HAP-1 (cell line): ENCODE measurements around the gene PILRA.
A peak's percentile ranks its signal among the peaks of the same experiment; 100 is the strongest.

Experiments used
- DNase-seq, 2 experiments: peaks; one replicate each; pipeline ENCODE4 v3.0.0-alpha.2; 2016 to 2020; ENCODE audit warnings: low spot score in 2 of 2
- H3K27me3 ChIP-seq: fragments of 250-450 bp; sonication (Bioruptor Pico); 2 replicates; pipeline ENCODE4 v1.5.1; 2020; ENCODE audit warnings: low read depth, mild to moderate bottlenecking, moderate library complexity
- H3K36me3 ChIP-seq: fragments of 250-450 bp; sonication (Bioruptor Pico); replicated peaks from 2 replicates; pipeline ENCODE4 v1.5.1; 2020; ENCODE audit warnings: mild to moderate bottlenecking
- H3K4me1 ChIP-seq: fragments of 250-450 bp; sonication (Bioruptor Pico); 2 replicates; pipeline ENCODE4 v1.5.1; 2020; ENCODE audit warnings: mild to moderate bottlenecking
- H3K4me3 ChIP-seq: fragments of 250-450 bp; sonication (Bioruptor Pico); 2 replicates; pipeline ENCODE4 v1.5.1; 2020; ENCODE audit warnings: mild to moderate bottlenecking, moderate library complexity
- H3K9me3 ChIP-seq: fragments of 250-450 bp; sonication (Bioruptor Pico); 2 replicates; pipeline ENCODE4 v1.5.1; 2020; ENCODE audit warnings: mild to moderate bottlenecking, moderate library complexity
- in situ Hi-C: fragments of 300-500 bp; cut with MboI; formaldehyde crosslinking; loops from 3 replicates; pipeline ENCODE4 v1.14.3; 2020; ENCODE audit warnings: low sequenced_read_pairs, inconsistent platforms, mixed read lengths

The PILRA gene

DNA sequence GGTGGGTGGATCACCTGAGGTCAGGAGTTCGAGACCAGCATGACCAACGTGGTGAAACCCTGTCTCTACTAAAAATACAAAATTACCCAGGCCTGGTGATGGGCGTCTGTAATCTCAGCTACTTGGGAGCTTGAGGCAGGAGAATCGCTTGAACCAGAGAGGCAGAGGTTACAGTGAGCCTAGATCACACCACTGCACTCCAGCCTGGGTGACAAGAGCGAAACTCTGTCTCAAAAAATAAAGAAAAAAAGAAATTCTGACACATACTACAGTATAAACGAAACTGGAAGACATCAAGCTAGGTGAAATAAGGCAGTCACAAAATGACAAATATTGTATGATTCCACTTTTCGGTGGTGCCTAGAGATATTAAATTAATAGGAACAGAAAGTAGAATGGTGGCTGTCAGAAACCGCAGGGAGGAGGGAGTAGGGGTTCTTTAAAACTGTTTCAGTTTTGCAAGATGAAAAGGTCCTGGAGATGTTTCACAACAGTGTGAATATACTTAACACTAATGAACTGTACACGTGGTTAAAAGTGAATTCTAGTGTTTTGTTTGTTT is 23.2 kb downstream of the PILRA start:
- no peak overlapping the region for H3K4me3 ChIP-seq
- no peaks in the 10 kb centered on the region for H3K36me3 ChIP-seq
- H3K4me1 ChIP-seq = no peaks in the 10 kb centered on the region
- H3K27me3 ChIP-seq = no peaks in the 10 kb centered on the region
- no peaks in the 10 kb centered on the region for H3K9me3 ChIP-seq
- in situ Hi-C loops = no loop called here
- no peak for DNase-seq

DNA sequence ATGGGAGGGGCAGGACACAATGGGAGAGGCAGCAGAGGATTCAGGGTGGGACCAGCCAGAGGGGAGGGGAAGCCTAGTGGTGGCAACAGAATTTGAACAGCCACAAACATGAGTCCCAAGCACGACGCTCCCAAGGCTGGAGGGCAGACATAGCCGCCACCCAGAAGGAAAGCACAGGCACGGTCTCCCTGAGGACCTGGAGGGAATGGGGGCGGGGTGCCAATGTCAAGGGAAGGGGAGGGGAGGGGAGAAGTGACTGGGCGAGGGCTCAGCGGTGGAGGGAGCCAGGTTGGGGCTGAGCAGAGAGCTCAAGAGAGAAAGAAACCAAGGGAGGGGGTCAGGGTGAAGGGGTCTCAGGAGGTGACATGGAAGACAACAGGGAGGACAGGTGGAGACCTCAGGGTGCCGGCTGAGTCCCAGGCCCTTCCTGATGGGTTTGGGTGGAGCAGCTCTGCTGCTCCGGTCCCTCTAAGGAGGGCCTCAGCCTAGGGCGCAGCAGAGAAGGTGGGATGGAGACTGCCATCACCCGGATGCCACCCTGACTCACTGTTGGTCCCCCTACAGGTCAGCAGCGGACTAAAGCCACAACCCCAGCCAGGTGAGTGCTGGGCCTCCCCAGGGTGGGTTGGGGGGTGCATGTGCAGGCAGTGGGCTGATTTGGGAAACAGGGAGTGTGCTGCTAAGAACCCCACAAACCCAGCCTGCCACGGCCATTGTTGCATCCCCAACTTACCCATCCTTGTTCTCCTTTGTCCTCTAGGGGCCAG is 24.2 kb downstream of the PILRA start:
- DNase-seq = peak in 1 of 2 experiments; percentile 18
- H3K27me3 ChIP-seq = no peaks in the 10 kb centered on the region
- H3K4me1 ChIP-seq = no peaks in the 10 kb centered on the region
- no peaks in the 10 kb centered on the region for H3K9me3 ChIP-seq
- in situ Hi-C loops = no loop called here
- H3K4me3 ChIP-seq = no peak overlapping the region
- H3K36me3 ChIP-seq = no peaks in the 10 kb centered on the region

DNA sequence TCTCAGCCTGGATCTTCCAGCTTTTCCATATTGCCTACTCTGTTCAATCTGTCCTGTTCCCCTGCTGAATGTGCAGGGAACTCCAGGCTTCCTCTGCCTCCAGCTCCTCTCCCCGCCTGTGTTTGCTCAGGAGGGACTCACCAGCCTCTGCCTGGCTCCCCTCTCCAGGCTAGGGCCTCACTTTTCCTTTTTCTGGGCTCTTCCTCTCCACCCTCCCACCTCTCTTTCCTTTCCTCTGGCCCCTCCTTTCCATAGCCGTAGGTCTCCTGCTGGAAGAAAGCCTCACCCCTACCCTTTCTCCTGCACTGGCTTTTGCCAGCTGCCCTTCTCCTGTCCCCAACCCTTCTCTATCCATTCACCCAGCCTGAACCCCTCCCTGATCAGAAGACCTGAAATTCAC is 25.0 kb downstream of the PILRA start:
- Histone ChIP-seq H3K4me3 (no peak overlapping the region), H3K27me3 (no peaks in the 10 kb centered on the region), H3K4me1 (no peaks in the 10 kb centered on the region), H3K9me3 (no peaks in the 10 kb centered on the region), H3K36me3 (no peaks in the 10 kb centered on the region)
- DNase-seq = no peak
- in situ Hi-C loops = no loop called here

DNA sequence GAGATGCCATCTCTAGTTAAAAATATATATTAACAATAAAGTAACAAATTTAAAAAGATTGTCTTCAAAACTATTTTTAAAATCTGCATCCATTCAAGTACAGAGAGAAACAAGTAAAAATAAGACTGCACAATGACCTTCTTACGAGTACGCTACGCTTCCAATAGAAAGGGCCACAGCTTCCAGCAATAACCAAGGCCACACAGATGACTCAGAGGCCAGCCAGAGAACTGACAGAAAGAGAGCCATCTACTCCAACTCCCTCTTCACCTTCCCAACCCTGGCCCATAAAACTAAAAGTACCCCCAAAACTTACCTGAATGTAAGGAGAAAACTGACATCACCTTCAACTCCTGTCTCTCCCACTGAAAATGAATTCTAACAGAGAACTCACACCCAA is 26.8 kb downstream of the PILRA start:
- H3K27me3 ChIP-seq = peaks cover 4% of the 10 kb centered on the region; the same call in 1 of the 2 replicates
- DNase-seq = no peak
- no peaks in the 10 kb centered on the region for H3K36me3 ChIP-seq
- H3K4me3 ChIP-seq = no peak overlapping the region
- in situ Hi-C loops = no loop called here
- no peaks in the 10 kb centered on the region for H3K9me3 ChIP-seq
- H3K4me1 ChIP-seq = no peaks in the 10 kb centered on the region

DNA sequence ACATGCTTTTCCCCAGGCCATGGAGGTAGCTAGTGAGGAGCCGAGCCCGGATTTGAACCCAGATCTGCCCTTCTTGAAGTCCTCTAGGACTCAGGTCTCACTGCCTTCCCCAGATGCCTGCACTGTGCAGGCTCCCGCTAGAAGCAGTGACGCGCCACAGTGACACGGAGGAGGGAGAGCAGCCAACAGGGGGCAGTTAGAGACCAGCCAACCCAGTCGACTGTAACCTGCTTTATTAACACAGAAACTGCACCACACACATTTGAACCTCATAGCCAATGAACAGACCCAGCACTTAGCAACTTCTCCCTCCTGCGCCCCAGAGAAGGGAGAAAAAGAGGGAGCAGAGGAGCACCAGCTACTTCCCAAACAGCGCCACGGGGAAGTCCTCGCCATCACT is 27.4 kb downstream of the PILRA start:
- Histone ChIP-seq H3K4me3 (no peak overlapping the region), H3K4me1 (no peaks in the 10 kb centered on the region), H3K36me3 (no peaks in the 10 kb centered on the region), H3K9me3 (no peaks in the 10 kb centered on the region), H3K27me3 (peaks cover 4% of the 10 kb centered on the region; the same call in 1 of the 2 replicates)
- peak in 1 of 2 experiments; percentile 50 for DNase-seq
- in situ Hi-C loops = no loop called here

DNA sequence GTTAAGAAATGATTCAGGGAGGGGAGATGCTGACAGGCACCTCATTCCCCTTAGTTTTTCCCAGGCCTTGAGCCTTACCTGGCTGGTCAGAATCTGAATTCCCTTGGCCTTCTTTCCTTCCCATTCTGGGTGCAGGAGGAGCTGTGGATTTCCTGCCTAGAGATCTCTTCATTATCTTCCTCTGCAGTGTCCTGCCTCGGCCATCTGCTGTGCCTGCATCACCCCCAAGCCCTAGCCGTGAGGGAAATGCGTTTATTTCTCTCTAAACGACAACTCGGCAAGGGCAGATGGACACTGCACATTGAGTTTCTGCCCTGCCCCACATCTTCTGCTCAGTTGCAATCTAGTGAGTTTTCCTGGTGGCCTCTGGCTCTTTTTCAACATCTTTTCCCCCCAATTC is 28.5 kb downstream of the PILRA start:
- Histone ChIP-seq H3K9me3 (no peaks in the 10 kb centered on the region), H3K36me3 (no peaks in the 10 kb centered on the region), H3K4me1 (no peaks in the 10 kb centered on the region), H3K4me3 (no peak overlapping the region), H3K27me3 (peaks cover 13% of the 10 kb centered on the region; the same call in 1 of the 2 replicates)
- in situ Hi-C loops = no loop called here
- no peak for DNase-seq

DNA sequence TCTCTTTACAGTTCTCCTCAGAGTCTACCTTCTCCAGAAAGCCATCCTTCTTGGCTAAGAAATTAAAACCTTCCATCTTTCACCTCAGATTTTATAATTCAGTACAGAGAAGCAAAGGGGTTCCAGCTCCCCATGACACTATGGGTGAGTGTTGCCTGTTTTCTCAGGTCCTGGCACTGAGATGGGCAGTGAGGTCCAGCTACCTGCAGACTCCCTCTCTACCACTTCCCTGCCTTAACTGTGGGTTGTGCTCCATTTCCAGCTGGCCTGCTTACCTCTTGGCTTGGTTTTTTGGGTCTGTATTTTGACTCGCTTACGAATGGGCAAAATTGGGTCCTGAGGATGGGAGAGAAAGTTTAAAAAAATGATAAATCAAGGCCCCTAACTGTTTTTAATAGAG is 29.0 kb downstream of the PILRA start:
- no peaks in the 10 kb centered on the region for H3K36me3 ChIP-seq
- H3K4me3 ChIP-seq = no peak overlapping the region
- H3K27me3 ChIP-seq = peaks cover 13% of the 10 kb centered on the region; the same call in 1 of the 2 replicates
- DNase-seq = no peak
- no peaks in the 10 kb centered on the region for H3K4me1 ChIP-seq
- in situ Hi-C loops = no loop called here
- H3K9me3 ChIP-seq = no peaks in the 10 kb centered on the region

DNA sequence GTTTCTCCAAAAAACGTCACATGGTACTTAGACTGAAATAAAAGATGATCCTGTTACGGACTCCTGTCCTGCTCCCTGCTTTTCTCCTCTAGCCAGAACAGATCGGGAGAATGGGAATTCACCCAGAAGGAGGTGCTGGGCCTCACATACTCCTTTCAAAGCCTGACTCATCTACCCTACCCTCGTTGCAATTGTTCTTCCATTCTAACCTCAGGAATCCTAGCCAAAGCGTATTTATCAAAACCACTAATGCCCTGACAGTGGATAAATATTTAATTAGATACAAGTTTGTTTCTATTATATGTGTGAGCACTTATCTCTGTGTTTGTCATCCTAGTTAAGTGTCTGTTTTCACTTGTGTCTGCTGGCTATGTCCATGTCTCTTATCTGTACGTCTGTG is 33.5 kb downstream of the PILRA start:
- Histone ChIP-seq H3K36me3 (no peaks in the 10 kb centered on the region), H3K27me3 (peaks cover 17% of the 10 kb centered on the region; the same call in 1 of the 2 replicates), H3K4me3 (no peak overlapping the region), H3K9me3 (no peaks in the 10 kb centered on the region), H3K4me1 (no peaks in the 10 kb centered on the region)
- DNase-seq = no peak
- in situ Hi-C loops = loop anchor here (5.0 kb wide), 1 partner anchor 49 kb away; the partner anchor contains the start of gene PILRB

DNA sequence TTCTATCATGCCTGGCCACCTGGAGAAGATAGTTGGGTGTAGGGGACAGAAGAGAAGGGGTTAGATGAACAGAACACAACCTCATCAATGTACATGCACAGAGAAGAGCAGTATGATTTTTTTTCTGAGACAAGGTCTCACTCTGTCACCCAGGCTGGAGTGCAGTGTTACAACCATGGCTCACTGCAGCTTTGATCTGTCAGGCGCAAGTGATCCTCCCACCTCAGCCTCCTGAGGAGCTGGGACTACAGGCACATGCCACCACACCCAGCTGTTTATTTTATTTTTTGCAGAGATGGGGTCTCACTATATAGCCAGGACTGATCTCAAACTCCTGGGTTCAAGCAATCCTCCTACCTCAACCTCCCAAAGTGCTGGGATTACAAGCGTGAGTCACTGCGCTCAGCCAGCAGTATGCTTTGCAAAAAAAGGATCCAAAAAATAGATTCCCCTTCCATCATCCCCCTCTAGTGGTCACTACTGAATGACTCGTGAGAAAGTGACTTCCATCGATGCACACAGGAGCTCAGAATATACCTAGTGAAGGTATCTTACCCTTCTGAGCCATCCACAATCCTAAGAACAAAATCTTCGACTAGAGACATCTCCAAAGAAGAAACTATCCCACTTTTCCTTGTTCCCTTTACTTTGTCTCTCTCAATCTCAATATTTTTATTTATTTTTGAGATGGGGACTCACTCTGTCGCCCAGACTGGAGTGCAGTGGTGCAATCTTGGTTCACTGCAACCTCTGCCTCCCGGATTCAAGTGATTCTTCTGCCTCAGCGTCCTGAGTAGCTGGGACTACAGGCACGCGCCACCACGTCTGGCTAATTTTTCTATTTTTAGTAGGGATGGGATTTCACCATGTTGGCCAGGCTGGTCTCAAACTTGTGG is 34.2 kb downstream of the PILRA start:
- Histone ChIP-seq H3K27me3 (peaks cover 19% of the 10 kb centered on the region; the same call in 1 of the 2 replicates), H3K4me3 (no peak overlapping the region), H3K36me3 (no peaks in the 10 kb centered on the region), H3K9me3 (no peaks in the 10 kb centered on the region), H3K4me1 (no peaks in the 10 kb centered on the region)
- in situ Hi-C loops = loop anchor here (5.0 kb wide), 1 partner anchor 50 kb away; the partner anchor contains the start of gene PILRB
- peak; percentile 57 to 61 for DNase-seq

DNA sequence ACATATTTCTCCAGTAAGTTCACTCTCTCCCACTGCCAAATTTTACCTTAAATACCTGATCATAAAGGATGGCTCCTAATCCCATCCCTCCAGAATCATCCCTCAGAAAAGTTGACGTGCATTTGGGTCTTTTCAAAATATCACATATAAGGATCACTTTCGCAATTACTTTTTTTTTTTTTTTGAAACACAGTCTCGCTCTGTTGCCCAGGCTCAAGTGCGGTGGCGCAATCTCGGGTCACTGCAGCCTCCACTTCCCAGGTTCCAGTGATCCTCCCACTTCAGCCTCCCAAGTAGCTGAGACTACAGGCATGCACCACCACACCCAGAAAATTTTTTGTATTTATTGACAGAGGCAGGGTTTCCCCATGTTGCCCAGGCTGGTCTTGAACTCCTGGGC is 37.8 kb downstream of the PILRA start:
- peaks cover 11% of the 10 kb centered on the region; the same call in 1 of the 2 replicates for H3K27me3 ChIP-seq
- in situ Hi-C loops = no loop called here
- H3K4me3 ChIP-seq = no peak overlapping the region
- no peaks in the 10 kb centered on the region for H3K36me3 ChIP-seq
- no peak for DNase-seq
- no peaks in the 10 kb centered on the region for H3K4me1 ChIP-seq
- no peaks in the 10 kb centered on the region for H3K9me3 ChIP-seq

DNA sequence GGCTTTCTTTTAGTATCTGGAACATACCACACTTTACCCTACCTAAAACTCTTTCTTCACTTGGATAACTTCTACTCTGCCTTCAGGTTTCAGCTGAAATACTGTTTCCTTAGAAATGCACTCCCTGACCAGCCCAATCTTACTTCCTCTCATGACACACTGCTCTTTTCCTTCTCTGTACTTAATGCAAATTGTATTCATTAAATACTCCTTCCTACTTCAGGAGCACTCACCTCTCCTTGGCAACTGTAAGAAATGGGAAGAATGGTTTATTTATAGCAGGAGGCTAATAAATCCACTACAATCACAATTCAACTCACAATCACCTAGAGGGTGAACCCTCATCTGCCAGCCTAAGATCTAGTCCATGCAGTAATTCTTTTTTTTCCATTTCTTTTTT is 40.1 kb downstream of the PILRA start:
- no peak overlapping the region for H3K4me3 ChIP-seq
- no peaks in the 10 kb centered on the region for H3K4me1 ChIP-seq
- H3K9me3 ChIP-seq = no peaks in the 10 kb centered on the region
- H3K36me3 ChIP-seq = no peaks in the 10 kb centered on the region
- H3K27me3 ChIP-seq = peaks cover 6% of the 10 kb centered on the region; the same call in 1 of the 2 replicates
- in situ Hi-C loops = no loop called here
- DNase-seq = no peak

DNA sequence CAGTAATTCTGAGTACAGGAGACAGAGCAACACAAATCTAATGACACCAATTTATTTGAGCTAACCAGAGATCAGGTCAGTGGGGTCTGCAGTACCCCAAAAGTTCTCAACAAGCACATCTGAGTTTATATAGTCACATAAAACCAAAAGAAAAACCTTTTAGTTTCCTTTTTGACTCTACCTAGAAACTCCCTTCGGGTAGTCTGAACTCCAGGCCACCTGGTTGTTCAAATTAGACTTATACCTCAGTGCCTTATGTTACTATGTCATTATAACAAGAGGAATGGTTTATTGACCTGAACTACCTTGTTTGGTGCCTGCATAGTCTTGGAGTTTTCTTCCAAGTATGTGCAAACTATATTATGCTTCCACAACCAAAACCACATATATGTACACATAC is 40.6 kb downstream of the PILRA start:
- Histone ChIP-seq H3K27me3 (peaks cover 6% of the 10 kb centered on the region; the same call in 1 of the 2 replicates), H3K9me3 (no peaks in the 10 kb centered on the region), H3K36me3 (no peaks in the 10 kb centered on the region), H3K4me3 (no peak overlapping the region), H3K4me1 (no peaks in the 10 kb centered on the region)
- in situ Hi-C loops = no loop called here
- no peak for DNase-seq

DNA sequence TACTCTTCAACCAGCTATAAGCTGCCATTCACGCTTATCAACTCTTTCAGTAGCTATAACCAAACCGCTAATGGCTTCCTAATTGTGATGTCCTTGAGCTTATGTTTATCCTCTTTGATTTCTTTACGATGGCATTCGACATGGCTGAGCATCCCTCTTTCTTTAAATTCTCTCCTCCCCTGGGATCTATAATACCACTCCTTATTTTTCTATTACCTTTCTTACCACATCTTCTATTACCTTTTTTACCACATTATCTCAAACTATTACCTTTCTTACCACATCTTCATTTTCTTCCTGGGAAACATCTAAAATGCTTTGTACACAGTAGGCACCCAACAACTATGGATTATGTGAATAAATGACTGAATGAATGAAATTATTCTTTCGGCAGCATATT is 42.2 kb downstream of the PILRA start:
- in situ Hi-C loops = no loop called here
- no peak for DNase-seq
- Histone ChIP-seq H3K4me3 (no peak overlapping the region), H3K9me3 (no peaks in the 10 kb centered on the region), H3K27me3 (peaks cover 2% of the 10 kb centered on the region; the same call in 1 of the 2 replicates), H3K4me1 (no peaks in the 10 kb centered on the region), H3K36me3 (no peaks in the 10 kb centered on the region)
